Measurements from ENCODE around the gene UBC.

- TF ChIP-seq EZH2 (IDR thresholded peaks at IDR 0.05) = no peak
- no peak for TF ChIP-seq POLR2AphosphoS5 (IDR thresholded peaks at IDR 0.05; ENCODE audit: low read depth, low read length)
- TF ChIP-seq POLR2A (IDR thresholded peaks at IDR 0.05; ENCODE audit: borderline replicate concordance, extremely low read depth, insufficient read depth, insufficient read length) = no peak
- TF ChIP-seq ZNF274 (IDR thresholded peaks at IDR 0.05; ENCODE audit: low read depth, low read length) = no peak
- no peak for TF ChIP-seq ZBTB33 (IDR thresholded peaks at IDR 0.05; ENCODE audit: extremely low read depth, insufficient replicate concordance, low read length)
- TF ChIP-seq YY1 (IDR thresholded peaks at IDR 0.05; ENCODE audit: extremely low read depth, insufficient replicate concordance, low read depth, low read length) = no peak
- TF ChIP-seq, protein P1, sequence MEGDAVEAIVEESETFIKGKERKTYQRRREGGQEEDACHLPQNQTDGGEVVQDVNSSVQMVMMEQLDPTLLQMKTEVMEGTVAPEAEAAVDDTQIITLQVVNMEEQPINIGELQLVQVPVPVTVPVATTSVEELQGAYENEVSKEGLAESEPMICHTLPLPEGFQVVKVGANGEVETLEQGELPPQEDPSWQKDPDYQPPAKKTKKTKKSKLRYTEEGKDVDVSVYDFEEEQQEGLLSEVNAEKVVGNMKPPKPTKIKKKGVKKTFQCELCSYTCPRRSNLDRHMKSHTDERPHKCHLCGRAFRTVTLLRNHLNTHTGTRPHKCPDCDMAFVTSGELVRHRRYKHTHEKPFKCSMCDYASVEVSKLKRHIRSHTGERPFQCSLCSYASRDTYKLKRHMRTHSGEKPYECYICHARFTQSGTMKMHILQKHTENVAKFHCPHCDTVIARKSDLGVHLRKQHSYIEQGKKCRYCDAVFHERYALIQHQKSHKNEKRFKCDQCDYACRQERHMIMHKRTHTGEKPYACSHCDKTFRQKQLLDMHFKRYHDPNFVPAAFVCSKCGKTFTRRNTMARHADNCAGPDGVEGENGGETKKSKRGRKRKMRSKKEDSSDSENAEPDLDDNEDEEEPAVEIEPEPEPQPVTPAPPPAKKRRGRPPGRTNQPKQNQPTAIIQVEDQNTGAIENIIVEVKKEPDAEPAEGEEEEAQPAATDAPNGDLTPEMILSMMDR (IDR thresholded peaks at IDR 0.05 in 2 of 3, conservative IDR thresholded peaks at IDR 0.05 in 1 of 3; ENCODE audit: borderline replicate concordance in 1 of 3, insufficient read depth in 1 of 3, low read depth in 2 of 3, low read length in 2 of 3) = no peak
- no peak for TF ChIP-seq SP1 (IDR thresholded peaks at IDR 0.05; ENCODE audit: low read depth)
- TF ChIP-seq EGR1 (IDR thresholded peaks at IDR 0.05; ENCODE audit: low read depth) = no peak
- TF ChIP-seq FOSL1 (IDR thresholded peaks at IDR 0.05; ENCODE audit: low read depth) = no peak
- TF ChIP-seq, protein P2, sequence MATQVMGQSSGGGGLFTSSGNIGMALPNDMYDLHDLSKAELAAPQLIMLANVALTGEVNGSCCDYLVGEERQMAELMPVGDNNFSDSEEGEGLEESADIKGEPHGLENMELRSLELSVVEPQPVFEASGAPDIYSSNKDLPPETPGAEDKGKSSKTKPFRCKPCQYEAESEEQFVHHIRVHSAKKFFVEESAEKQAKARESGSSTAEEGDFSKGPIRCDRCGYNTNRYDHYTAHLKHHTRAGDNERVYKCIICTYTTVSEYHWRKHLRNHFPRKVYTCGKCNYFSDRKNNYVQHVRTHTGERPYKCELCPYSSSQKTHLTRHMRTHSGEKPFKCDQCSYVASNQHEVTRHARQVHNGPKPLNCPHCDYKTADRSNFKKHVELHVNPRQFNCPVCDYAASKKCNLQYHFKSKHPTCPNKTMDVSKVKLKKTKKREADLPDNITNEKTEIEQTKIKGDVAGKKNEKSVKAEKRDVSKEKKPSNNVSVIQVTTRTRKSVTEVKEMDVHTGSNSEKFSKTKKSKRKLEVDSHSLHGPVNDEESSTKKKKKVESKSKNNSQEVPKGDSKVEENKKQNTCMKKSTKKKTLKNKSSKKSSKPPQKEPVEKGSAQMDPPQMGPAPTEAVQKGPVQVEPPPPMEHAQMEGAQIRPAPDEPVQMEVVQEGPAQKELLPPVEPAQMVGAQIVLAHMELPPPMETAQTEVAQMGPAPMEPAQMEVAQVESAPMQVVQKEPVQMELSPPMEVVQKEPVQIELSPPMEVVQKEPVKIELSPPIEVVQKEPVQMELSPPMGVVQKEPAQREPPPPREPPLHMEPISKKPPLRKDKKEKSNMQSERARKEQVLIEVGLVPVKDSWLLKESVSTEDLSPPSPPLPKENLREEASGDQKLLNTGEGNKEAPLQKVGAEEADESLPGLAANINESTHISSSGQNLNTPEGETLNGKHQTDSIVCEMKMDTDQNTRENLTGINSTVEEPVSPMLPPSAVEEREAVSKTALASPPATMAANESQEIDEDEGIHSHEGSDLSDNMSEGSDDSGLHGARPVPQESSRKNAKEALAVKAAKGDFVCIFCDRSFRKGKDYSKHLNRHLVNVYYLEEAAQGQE (IDR thresholded peaks at IDR 0.05; ENCODE audit: low read depth) = no peak
- no peak for TF ChIP-seq CEBPB (IDR thresholded peaks at IDR 0.05; ENCODE audit: low read depth)
These were observed 37.0 kb downstream of the UBC start for GRCh38 chr12:124877423-124877822.
